ENCODE results near the gene PRRX2.

Gene PRRX2

GRCh38 chr9:129712634-129713401 lies 47.4 kb downstream of the PRRX2 start:
- no peak for DNase-seq

GRCh38 chr9:129713402-129713679 lies 47.9 kb downstream of the PRRX2 start:
- DNase-seq = no peak

GRCh38 chr9:129714511-129715061 lies 49.1 kb downstream of the PRRX2 start:
- DNase-seq = no peak

- DNase-seq = no peak
Observed at GRCh38 chr9:129716091-129716490, 50.6 kb downstream of the PRRX2 start.

- DNase-seq = no peak
Observed at GRCh38 chr9:129717991-129718390, 52.5 kb downstream of the PRRX2 start.

- DNase-seq = no peak
Observed at GRCh38 chr9:129718647-129719046, 53.2 kb downstream of the PRRX2 start.

GRCh38 chr9:129719135-129719534 lies 53.7 kb downstream of the PRRX2 start:
- no peak for DNase-seq

GRCh38 chr9:129720181-129720864 lies 54.9 kb downstream of the PRRX2 start:
- DNase-seq = no peak

- no peak for DNase-seq
Observed at GRCh38 chr9:129720865-129721545, 55.6 kb downstream of the PRRX2 start.

- DNase-seq = no peak
Observed at GRCh38 chr9:129722913-129723312, 57.5 kb downstream of the PRRX2 start.

- no peak for DNase-seq
Observed at GRCh38 chr9:129724456-129725190, 59.2 kb downstream of the PRRX2 start.

- DNase-seq = no peak
Observed at GRCh38 chr9:129725795-129726251, 60.4 kb downstream of the PRRX2 start.

GRCh38 chr9:129726322-129727160 lies 61.1 kb downstream of the PRRX2 start:
- peak; percentile 66 for DNase-seq

- DNase-seq = no peak
Observed at GRCh38 chr9:129728744-129729143, 63.3 kb downstream of the PRRX2 start.

- DNase-seq = no peak
Observed at GRCh38 chr9:129731477-129732085, 66.1 kb downstream of the PRRX2 start.

GRCh38 chr9:129732100-129732499 lies 66.7 kb downstream of the PRRX2 start:
- no peak for DNase-seq

GRCh38 chr9:129732946-129733631 lies 67.6 kb downstream of the PRRX2 start:
- no peak for DNase-seq

- DNase-seq = no peak
Observed at GRCh38 chr9:129733632-129733953, 68.1 kb downstream of the PRRX2 start.

- DNase-seq = no peak
Observed at GRCh38 chr9:129735546-129735945, 70.1 kb downstream of the PRRX2 start.

GRCh38 chr9:129736334-129736733 lies 70.9 kb downstream of the PRRX2 start:
- DNase-seq = no peak

Measured in NCI-H1436 (cell line).